ENCODE data around the gene FBXO38.

- TF ChIP-seq EZH2 (IDR thresholded peaks at IDR 0.05) = no peak
- TF ChIP-seq, protein P1, sequence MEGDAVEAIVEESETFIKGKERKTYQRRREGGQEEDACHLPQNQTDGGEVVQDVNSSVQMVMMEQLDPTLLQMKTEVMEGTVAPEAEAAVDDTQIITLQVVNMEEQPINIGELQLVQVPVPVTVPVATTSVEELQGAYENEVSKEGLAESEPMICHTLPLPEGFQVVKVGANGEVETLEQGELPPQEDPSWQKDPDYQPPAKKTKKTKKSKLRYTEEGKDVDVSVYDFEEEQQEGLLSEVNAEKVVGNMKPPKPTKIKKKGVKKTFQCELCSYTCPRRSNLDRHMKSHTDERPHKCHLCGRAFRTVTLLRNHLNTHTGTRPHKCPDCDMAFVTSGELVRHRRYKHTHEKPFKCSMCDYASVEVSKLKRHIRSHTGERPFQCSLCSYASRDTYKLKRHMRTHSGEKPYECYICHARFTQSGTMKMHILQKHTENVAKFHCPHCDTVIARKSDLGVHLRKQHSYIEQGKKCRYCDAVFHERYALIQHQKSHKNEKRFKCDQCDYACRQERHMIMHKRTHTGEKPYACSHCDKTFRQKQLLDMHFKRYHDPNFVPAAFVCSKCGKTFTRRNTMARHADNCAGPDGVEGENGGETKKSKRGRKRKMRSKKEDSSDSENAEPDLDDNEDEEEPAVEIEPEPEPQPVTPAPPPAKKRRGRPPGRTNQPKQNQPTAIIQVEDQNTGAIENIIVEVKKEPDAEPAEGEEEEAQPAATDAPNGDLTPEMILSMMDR (IDR thresholded peaks at IDR 0.05) = no peak
Measured at GRCh38 chr5:148466236-148466580, 82.5 kb downstream of the FBXO38 start.
